Measurements from ENCODE around the gene BACH1. TPM values are rescaled to one million over a fixed set of nuclear protein-coding genes. Genes with fewer than 3 reads are reported as not detected.

The BACH1 gene
- total and polyA plus RNA-seq, 2 donors (not counting 1 experiment from before 2014, with no cell fraction given) = 10.1 to 221 TPM

GRCh38 chr21:29293495-29293894 is 5.2 kb upstream of the BACH1 start:
- intact Hi-C loops (cut with micrococcal nuclease) = loop anchor here (1.0 to 5.0 kb wide), 3 partner anchors 36 to 201 kb away; no protein-coding TSS in a partner anchor
- CTCF ChIA-PET = interaction anchor here (0.6 to 1.4 kb wide), 5 partner anchors 8 to 191 kb away, joined by 3 to 4 read pairs (median 3); no protein-coding TSS in a partner anchor
- Mint-ChIP-seq H3K4me3 (peak overlapping the region; percentile 33), H3K4me1 (peaks cover 43% of the 10 kb centered on the region), H3K27ac (peak overlapping the region; percentile 93), H3K9me3 (ENCODE audit: insufficient read depth) (peaks cover 2% of the 10 kb centered on the region), H3K27me3 (no peaks in the 10 kb centered on the region)
- H3K4me1 ChIP-seq (ENCODE audit: control insufficient read depth in 2 of 2, insufficient read depth in 2 of 2, low read length in 2 of 2) = peaks cover 29 to 30% of the 10 kb centered on the region in 2 donors
- H3K4me2 ChIP-seq (replicated peaks; ENCODE audit: low read depth, low read length, poor library complexity, severe bottlenecking) = peak overlapping the region; percentile 28
- H3K27ac ChIP-seq (ENCODE audit: low read length in 2 of 2) = peak overlapping the region; percentile 72 to 77
- H3K4me3 ChIP-seq (ENCODE audit: control extremely low read depth in 1 of 5, extremely low read depth in 1 of 5, insufficient read depth in 1 of 5, low read depth in 2 of 5, low read length in 4 of 5) = no peak overlapping the region
- DNase-seq = peak; percentile 91
- H2AFZ ChIP-seq (ENCODE audit: insufficient read depth, low read depth, low read length, poor library complexity, severe bottlenecking) = no peak overlapping the region
- no peak overlapping the region for H3K9ac ChIP-seq (ENCODE audit: low read length)
- H3K27me3 ChIP-seq (replicated peaks in 1 of 4; ENCODE audit: control extremely low read depth in 1 of 4, control insufficient read depth in 3 of 4, insufficient read depth in 4 of 4, low read length in 3 of 4) = no peaks in the 10 kb centered on the region
- H4K20me1 ChIP-seq (ENCODE audit: control insufficient read depth, insufficient read depth, low read length, poor library complexity, severe bottlenecking) = no peaks in the 10 kb centered on the region
- POLR2A ChIA-PET = interaction anchor here (0.5 to 0.8 kb wide), 2 partner anchors 95 to 118 kb away, joined by 4 to 5 read pairs; no protein-coding TSS in a partner anchor
- TF ChIP-seq, protein P1, sequence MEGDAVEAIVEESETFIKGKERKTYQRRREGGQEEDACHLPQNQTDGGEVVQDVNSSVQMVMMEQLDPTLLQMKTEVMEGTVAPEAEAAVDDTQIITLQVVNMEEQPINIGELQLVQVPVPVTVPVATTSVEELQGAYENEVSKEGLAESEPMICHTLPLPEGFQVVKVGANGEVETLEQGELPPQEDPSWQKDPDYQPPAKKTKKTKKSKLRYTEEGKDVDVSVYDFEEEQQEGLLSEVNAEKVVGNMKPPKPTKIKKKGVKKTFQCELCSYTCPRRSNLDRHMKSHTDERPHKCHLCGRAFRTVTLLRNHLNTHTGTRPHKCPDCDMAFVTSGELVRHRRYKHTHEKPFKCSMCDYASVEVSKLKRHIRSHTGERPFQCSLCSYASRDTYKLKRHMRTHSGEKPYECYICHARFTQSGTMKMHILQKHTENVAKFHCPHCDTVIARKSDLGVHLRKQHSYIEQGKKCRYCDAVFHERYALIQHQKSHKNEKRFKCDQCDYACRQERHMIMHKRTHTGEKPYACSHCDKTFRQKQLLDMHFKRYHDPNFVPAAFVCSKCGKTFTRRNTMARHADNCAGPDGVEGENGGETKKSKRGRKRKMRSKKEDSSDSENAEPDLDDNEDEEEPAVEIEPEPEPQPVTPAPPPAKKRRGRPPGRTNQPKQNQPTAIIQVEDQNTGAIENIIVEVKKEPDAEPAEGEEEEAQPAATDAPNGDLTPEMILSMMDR (IDR thresholded peaks at IDR 0.05) = no peak
- no peak for TF ChIP-seq EZH2 (IDR thresholded peaks at IDR 0.05; ENCODE audit: borderline replicate concordance, insufficient read depth, low read depth, low read length, poor library complexity, severe bottlenecking)
- WGBS (ENCODE audit: insufficient coverage) = 0% methylated on average over 1 of the region's 2 CpGs
- ATAC-seq (ENCODE audit: low read depth) = peak; percentile 95
- H3K79me2 ChIP-seq (ENCODE audit: control insufficient read depth, insufficient read depth, low read length) = no peaks in the 10 kb centered on the region
- H3K36me3 ChIP-seq (replicated peaks in 1 of 2; ENCODE audit: control extremely low read depth in 1 of 2, control insufficient read depth in 1 of 2, extremely low read depth in 1 of 2, insufficient read depth in 2 of 2, low read length in 1 of 2) = no peaks in the 10 kb centered on the region
- H3K9me3 ChIP-seq (ENCODE audit: control extremely low read depth in 1 of 3, control insufficient read depth in 2 of 3, insufficient read depth in 1 of 3, low read length in 2 of 3) = peaks cover 0 to 13% (median 4%) of the 10 kb centered on the region in 3 donors

DNA sequence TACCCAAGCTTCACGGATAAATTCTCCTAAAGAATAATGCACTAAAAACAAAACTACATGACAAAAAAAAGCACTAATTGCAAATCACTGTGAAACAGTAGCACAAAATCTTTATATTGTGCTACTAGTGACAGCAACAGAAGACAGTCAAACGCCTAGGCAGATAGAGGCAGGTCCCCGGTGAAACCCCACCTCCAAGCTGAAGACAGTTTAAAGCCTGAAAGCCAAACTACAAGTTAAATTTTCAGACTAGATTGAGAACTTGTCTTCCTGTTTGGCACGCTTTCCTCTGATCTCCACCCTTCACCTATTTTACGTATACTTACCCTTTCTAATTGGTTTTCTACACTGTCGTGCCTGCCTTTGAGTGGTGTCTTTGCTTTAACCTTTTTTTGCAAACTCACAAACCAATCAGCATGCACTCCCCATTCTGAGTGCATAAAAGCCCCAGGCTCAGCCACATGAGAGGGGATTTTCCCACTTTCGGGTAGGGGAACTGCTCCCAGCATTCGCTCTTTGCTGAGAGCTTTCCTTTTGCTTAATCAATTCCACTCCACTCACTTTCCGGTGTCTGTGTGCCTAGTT is 3.6 kb upstream of the BACH1 start:
- H3K4me3 Mint-ChIP-seq = peak overlapping the region; percentile 26

More for the DNA sequence above, 3.6 kb upstream of the BACH1 start:
- no peak overlapping the region for H3K4me3 ChIP-seq (ENCODE audit: control extremely low read depth in 1 of 5, extremely low read depth in 1 of 5, insufficient read depth in 1 of 5, low read depth in 2 of 5, low read length in 4 of 5)
- H3K27ac Mint-ChIP-seq = peak overlapping the region; percentile 82
- peaks cover 36 to 38% of the 10 kb centered on the region in 2 donors for H3K4me1 ChIP-seq (ENCODE audit: control insufficient read depth in 2 of 2, insufficient read depth in 2 of 2, low read length in 2 of 2)
- ChIA-PET POLR2A (no interaction called here), CTCF (interaction anchor here (0.7 to 1.4 kb wide), 4 partner anchors 9 to 130 kb away, joined by 3 to 5 read pairs (median 3); no protein-coding TSS in a partner anchor)
- intact Hi-C loops (cut with micrococcal nuclease) = no loop called here
- H3K9me3 Mint-ChIP-seq (ENCODE audit: insufficient read depth) = peaks cover 2% of the 10 kb centered on the region
- H3K9me3 ChIP-seq (ENCODE audit: control extremely low read depth in 1 of 3, control insufficient read depth in 2 of 3, insufficient read depth in 1 of 3, low read length in 2 of 3) = peaks cover 0 to 13% (median 4%) of the 10 kb centered on the region in 3 donors
- DNase-seq = peak; percentile 54
- H3K36me3 ChIP-seq (replicated peaks in 1 of 2; ENCODE audit: control extremely low read depth in 1 of 2, control insufficient read depth in 1 of 2, extremely low read depth in 1 of 2, insufficient read depth in 2 of 2, low read length in 1 of 2) = no peaks in the 10 kb centered on the region
- H3K79me2 ChIP-seq (ENCODE audit: control insufficient read depth, insufficient read depth, low read length) = peaks cover 11% of the 10 kb centered on the region
- peak overlapping the region; percentile 23 for H3K4me2 ChIP-seq (replicated peaks; ENCODE audit: low read depth, low read length, poor library complexity, severe bottlenecking)
- TF ChIP-seq, protein P1 (IDR thresholded peaks at IDR 0.05) = no peak
- no peak for TF ChIP-seq EZH2 (IDR thresholded peaks at IDR 0.05; ENCODE audit: borderline replicate concordance, insufficient read depth, low read depth, low read length, poor library complexity, severe bottlenecking)
- peaks cover 45% of the 10 kb centered on the region for H3K4me1 Mint-ChIP-seq
- no peak overlapping the region for H3K9ac ChIP-seq (ENCODE audit: low read length)
- H4K20me1 ChIP-seq (ENCODE audit: control insufficient read depth, insufficient read depth, low read length, poor library complexity, severe bottlenecking) = peaks cover 8% of the 10 kb centered on the region
- no peak for ATAC-seq (ENCODE audit: low read depth)
- H3K27me3 ChIP-seq (replicated peaks in 1 of 4; ENCODE audit: control extremely low read depth in 1 of 4, control insufficient read depth in 3 of 4, insufficient read depth in 4 of 4, low read length in 3 of 4) = no peaks in the 10 kb centered on the region
- H3K27me3 Mint-ChIP-seq = no peaks in the 10 kb centered on the region
- H2AFZ ChIP-seq (ENCODE audit: insufficient read depth, low read depth, low read length, poor library complexity, severe bottlenecking) = no peak overlapping the region
- H3K27ac ChIP-seq (ENCODE audit: low read length in 2 of 2) = peak overlapping the region; percentile 72 to 77
- 53% methylated on average over 5 of the region's 9 CpGs for WGBS (ENCODE audit: insufficient coverage)

Measured in B cell (primary cell).